ENCODE measurements around the gene RNF224. TPM values are rescaled to one million over a fixed set of nuclear protein-coding genes. Genes with fewer than 3 reads are reported as not detected.

Gene RNF224
- total RNA-seq, 1 donor from 2014 or later = not detected

DNA sequence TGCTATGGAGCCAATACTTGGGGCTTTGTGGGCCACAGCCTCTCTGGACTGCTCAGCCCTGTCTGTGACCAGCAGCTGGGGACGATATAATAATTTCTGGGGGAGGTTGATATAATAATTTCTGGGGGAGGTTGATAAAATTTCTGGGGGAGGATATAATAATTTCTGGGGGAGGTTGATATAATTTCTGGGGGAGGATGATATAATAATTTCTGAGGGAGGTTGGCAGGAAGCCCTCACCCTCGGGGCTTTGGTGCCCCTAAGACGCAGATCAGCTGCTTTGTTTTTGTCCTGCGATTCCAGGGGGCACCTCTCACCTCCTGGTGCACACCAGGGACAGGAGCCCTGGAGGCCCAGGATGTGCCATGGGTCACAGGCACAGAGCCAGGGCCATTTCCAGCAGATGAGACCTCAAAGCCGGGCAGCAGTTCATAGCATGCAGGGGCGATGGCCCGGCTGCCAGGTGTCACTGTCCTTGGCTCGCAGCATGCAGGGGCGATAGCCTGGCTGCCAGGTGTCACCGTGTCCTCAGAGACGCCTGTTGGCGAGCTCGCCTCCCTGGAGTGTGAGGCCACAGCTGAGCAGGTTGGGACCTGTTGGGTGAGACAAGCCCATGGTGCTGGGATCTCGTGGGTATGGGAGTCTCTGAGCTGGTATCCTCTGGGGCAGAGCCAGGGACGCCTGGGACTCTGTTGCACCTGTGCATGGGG, 46.5 kb downstream of the RNF224 start:
- TF ChIP-seq, protein P1, sequence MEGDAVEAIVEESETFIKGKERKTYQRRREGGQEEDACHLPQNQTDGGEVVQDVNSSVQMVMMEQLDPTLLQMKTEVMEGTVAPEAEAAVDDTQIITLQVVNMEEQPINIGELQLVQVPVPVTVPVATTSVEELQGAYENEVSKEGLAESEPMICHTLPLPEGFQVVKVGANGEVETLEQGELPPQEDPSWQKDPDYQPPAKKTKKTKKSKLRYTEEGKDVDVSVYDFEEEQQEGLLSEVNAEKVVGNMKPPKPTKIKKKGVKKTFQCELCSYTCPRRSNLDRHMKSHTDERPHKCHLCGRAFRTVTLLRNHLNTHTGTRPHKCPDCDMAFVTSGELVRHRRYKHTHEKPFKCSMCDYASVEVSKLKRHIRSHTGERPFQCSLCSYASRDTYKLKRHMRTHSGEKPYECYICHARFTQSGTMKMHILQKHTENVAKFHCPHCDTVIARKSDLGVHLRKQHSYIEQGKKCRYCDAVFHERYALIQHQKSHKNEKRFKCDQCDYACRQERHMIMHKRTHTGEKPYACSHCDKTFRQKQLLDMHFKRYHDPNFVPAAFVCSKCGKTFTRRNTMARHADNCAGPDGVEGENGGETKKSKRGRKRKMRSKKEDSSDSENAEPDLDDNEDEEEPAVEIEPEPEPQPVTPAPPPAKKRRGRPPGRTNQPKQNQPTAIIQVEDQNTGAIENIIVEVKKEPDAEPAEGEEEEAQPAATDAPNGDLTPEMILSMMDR (IDR thresholded peaks at IDR 0.05; ENCODE audit: insufficient read depth, low read length, poor library complexity, severe bottlenecking) = no peak
- DNase-seq (ENCODE audit: low read depth) = no peak
- no peaks in the 10 kb centered on the region for H3K27me3 ChIP-seq (ENCODE audit: control insufficient read depth, insufficient read depth, low read length)
- no peak overlapping the region for H3K4me3 ChIP-seq (ENCODE audit: low read depth, low read length)
- no peaks in the 10 kb centered on the region for H3K36me3 ChIP-seq (ENCODE audit: control insufficient read depth, insufficient read depth, low read length)

- Histone ChIP-seq H3K36me3 (ENCODE audit: control insufficient read depth, insufficient read depth, low read length) (peaks cover 1% of the 10 kb centered on the region), H3K27me3 (ENCODE audit: control insufficient read depth, insufficient read depth, low read length) (no peaks in the 10 kb centered on the region), H3K4me3 (ENCODE audit: low read depth, low read length) (no peak overlapping the region)
- no peak for DNase-seq (ENCODE audit: low read depth)
- TF ChIP-seq, protein P1 (IDR thresholded peaks at IDR 0.05; ENCODE audit: insufficient read depth, low read length, poor library complexity, severe bottlenecking) = no peak
Observed at GRCh38 chr9:137275203-137275587, 47.9 kb downstream of the RNF224 start.

GRCh38 chr9:137275588-137276472, 48.5 kb downstream of the RNF224 start:
- H3K36me3 ChIP-seq (ENCODE audit: control insufficient read depth, insufficient read depth, low read length) = peaks cover 1% of the 10 kb centered on the region
- H3K27me3 ChIP-seq (ENCODE audit: control insufficient read depth, insufficient read depth, low read length) = no peaks in the 10 kb centered on the region
- no peak for DNase-seq (ENCODE audit: low read depth)
- H3K4me3 ChIP-seq (ENCODE audit: low read depth, low read length) = no peak overlapping the region
- TF ChIP-seq, protein P1 (IDR thresholded peaks at IDR 0.05; ENCODE audit: insufficient read depth, low read length, poor library complexity, severe bottlenecking) = no peak

DNA sequence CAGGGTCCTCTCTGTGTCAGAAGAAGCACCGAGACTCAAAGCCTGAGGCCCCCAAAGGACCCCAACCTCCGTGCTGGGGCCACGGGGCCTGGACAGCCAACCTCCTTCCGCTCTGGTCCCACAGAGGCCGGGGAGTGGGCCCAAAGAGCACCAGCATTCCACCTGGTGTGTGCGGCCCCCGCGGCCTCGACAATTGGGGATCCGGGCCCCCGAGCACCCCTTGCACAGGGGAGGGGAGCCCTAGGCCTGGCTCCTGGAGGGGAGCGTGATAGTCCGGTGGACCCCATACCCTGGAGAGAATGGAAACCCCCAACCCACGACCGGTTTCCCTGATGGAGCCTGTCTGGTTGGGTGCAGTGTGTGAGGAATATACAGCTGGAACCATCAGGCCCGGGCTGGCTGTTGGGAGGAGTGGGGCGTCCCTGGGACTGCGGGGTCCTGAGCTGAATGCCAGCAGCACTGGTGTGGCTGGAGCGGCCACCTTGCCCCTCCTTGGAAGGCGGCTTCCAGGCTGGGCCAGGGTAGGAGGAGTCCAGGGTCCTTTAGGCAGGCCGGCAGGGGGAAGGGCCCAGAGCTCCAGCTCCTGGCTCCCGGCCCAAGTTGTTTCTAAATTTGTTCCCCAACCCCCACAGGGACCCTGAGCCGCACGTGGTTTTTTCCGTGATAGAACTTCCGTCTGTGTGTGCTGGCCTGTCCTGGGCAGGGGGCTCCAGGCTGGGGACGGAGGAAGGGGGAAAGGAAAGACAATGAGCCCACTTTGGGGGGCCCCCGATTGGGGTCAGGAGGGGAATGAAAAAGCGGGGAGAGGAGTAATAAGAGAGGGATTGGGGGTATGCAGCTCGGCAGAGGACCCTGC, 49.4 kb downstream of the RNF224 start:
- no peaks in the 10 kb centered on the region for H3K27me3 ChIP-seq (ENCODE audit: control insufficient read depth, insufficient read depth, low read length)
- H3K4me3 ChIP-seq (ENCODE audit: low read depth, low read length) = peak overlapping the region; percentile 61
- no peak for DNase-seq (ENCODE audit: low read depth)
- H3K36me3 ChIP-seq (ENCODE audit: control insufficient read depth, insufficient read depth, low read length) = peaks cover 1% of the 10 kb centered on the region
- TF ChIP-seq, protein P1 (IDR thresholded peaks at IDR 0.05; ENCODE audit: insufficient read depth, low read length, poor library complexity, severe bottlenecking) = no peak

- peak within 1 kb of the TSS; percentile 61 for H3K4me3 ChIP-seq (ENCODE audit: low read depth, low read length)
- TF ChIP-seq, protein P1 (IDR thresholded peaks at IDR 0.05; ENCODE audit: insufficient read depth, low read length, poor library complexity, severe bottlenecking) = peak; percentile 46
- no peaks in the 10 kb centered on the region for H3K27me3 ChIP-seq (ENCODE audit: control insufficient read depth, insufficient read depth, low read length)
- peaks cover 1% of the 10 kb centered on the region for H3K36me3 ChIP-seq (ENCODE audit: control insufficient read depth, insufficient read depth, low read length)
- peak; percentile 65 for DNase-seq (ENCODE audit: low read depth)
Observed at GRCh38 chr9:137277329-137278041, 50.2 kb downstream of the RNF224 start, which contains the start of gene TOR4A. TSS of gene TOR4A (plus strand) at chr9:137277726. CDS start at chr9:137278690, 964 bp downstream.

All from kidney epithelial cell (primary cell).